ENCODE measurements around the gene NGB.

GRCh38 chr14:77311217-77311616 is 40.2 kb upstream of the NGB start:
- TF ChIP-seq POLR2A (IDR thresholded peaks at IDR 0.05; ENCODE audit: control extremely low read depth in 1 of 2, low read depth in 2 of 2, low read length in 2 of 2) (no peak), BACH1 (IDR thresholded peaks at IDR 0.05; ENCODE audit: low read length) (no peak)
- TF ChIP-seq, protein P1, sequence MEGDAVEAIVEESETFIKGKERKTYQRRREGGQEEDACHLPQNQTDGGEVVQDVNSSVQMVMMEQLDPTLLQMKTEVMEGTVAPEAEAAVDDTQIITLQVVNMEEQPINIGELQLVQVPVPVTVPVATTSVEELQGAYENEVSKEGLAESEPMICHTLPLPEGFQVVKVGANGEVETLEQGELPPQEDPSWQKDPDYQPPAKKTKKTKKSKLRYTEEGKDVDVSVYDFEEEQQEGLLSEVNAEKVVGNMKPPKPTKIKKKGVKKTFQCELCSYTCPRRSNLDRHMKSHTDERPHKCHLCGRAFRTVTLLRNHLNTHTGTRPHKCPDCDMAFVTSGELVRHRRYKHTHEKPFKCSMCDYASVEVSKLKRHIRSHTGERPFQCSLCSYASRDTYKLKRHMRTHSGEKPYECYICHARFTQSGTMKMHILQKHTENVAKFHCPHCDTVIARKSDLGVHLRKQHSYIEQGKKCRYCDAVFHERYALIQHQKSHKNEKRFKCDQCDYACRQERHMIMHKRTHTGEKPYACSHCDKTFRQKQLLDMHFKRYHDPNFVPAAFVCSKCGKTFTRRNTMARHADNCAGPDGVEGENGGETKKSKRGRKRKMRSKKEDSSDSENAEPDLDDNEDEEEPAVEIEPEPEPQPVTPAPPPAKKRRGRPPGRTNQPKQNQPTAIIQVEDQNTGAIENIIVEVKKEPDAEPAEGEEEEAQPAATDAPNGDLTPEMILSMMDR (IDR thresholded peaks at IDR 0.05; ENCODE audit: control extremely low read depth in 1 of 3, insufficient read depth in 1 of 3, low read depth in 1 of 3, low read length in 3 of 3), result no peak
- TF ChIP-seq, protein P2, sequence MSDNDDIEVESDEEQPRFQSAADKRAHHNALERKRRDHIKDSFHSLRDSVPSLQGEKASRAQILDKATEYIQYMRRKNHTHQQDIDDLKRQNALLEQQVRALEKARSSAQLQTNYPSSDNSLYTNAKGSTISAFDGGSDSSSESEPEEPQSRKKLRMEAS (IDR thresholded peaks at IDR 0.05), result no peak

Data from H1 (cell line).